Activated T-helper 2 cell treated with anti-CD3 and anti-CD28 coated beads, Interferon-gamma antibody, Interleukin-2, Interleukin-4, amounts not matched to agents 10 μg/mL and 5 μg/mL and 100 μg/mL, durations not matched to agents 14 hours and 24 hours and 36 hours (primary cell): ENCODE measurements around the gene COX6B2. TPM values are rescaled to one million over a fixed set of nuclear protein-coding genes. Genes with fewer than 3 reads are reported as not detected.
"Not testable (repeated sequence)": the region's sequence is repeated elsewhere in the genome, so short reads cannot be mapped to it uniquely, and the experiment has no call there.

Source experiments
- DNase-seq: peaks from one replicate; pipeline ENCODE4 v3.0.0; 2021; ENCODE audit warnings: low spot score
- H3K27ac Mint-ChIP-seq: one replicate; pipeline ENCODE4 v1.8.0; 2021; ENCODE audit warnings: mixed read lengths
- H3K27me3 Mint-ChIP-seq: one replicate; pipeline ENCODE4 v1.8.0; 2021; ENCODE audit warnings: low read depth, mixed read lengths
- H3K36me3 Mint-ChIP-seq: one replicate; pipeline ENCODE4 v1.8.0; 2021; ENCODE audit warnings: low read depth, mixed read lengths
- H3K4me1 Mint-ChIP-seq: one replicate; pipeline ENCODE4 v1.8.0; 2021; ENCODE audit warnings: low read depth, mixed read lengths
- H3K4me3 Mint-ChIP-seq: one replicate; pipeline ENCODE4 v1.8.0; 2021; ENCODE audit warnings: low read depth, mild to moderate bottlenecking, moderate library complexity, mixed read lengths
- H3K9me3 Mint-ChIP-seq: one replicate; pipeline ENCODE4 v1.8.0; 2021; ENCODE audit warnings: mixed read lengths
- intact Hi-C: fragments of 100-400 bp; cut with micrococcal nuclease; formaldehyde crosslinking; loops from one replicate; pipeline ENCODE4 v1.15.1; 2023
- total RNA-seq: library from RNA; stranded (reverse); gene quantifications from 2 replicates; pipeline ENCODE4 v1.2.3, GENCODE V29; 2022

The COX6B2 gene
- total RNA-seq, 1 donor from 2014 or later = 1.8 TPM

DNA sequence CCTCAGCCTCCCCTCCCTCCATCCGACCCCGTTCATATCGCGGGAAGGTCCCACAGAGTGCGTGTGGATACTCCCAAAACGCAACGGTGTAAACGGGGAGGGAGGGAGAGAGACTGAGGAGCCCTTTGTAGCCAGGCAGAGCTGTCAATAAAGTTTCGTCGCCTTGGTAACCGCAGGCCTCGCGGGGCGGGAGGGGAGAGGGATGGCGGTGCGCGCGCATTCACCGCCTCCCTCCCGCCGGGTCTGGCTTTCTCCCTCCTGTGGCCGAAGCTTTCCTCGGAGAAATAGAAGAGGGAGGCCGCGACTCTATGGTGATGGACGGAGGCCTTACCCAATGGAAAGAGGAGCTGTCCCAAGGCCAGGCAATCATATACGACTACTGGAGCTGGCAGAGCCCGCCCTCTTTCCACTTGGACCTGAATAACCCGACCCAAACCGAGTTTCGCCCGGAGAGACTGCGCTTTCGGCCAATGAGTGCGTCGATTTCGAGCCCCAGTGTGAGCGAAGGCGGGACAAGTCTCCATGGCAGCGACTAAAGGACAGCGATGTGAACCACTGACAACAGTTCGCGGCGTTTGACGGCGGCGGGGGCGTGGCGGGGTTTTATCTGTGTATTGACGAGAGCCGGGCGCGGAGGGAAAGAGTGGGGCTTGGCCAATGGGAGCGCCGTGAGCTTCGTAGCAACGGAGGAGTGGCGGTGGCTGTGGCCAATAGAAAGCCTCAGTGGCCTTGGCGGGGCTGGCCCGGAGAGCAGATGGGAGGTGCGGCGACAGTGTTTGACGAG is 15.2 kb downstream of the COX6B2 start, which contains the start of gene KMT5C:
TSS of gene KMT5C (plus strand) at position 772 of the 784 bp plus-strand sequence. CDS start 2,061 bp downstream, outside the sequence.
- H3K9me3 Mint-ChIP-seq = no peaks in the 10 kb centered on the region
- peaks cover 2% of the 10 kb centered on the region for H3K27me3 Mint-ChIP-seq
- H3K4me1 Mint-ChIP-seq = peaks cover 14% of the 10 kb centered on the region
- DNase-seq = peak; percentile 100
- peak within 1 kb of the TSS; percentile 93 for H3K4me3 Mint-ChIP-seq
- H3K27ac Mint-ChIP-seq = peak within 1 kb of the TSS; percentile 95
- intact Hi-C loops = loop anchor here (1.0 to 5.0 kb wide), 7 partner anchors 38 to 877 kb away; partner anchors contain the start of genes FIZ1, HSPBP1, LENG9 and PPP6R1
- peaks cover 14% of the 10 kb centered on the region for H3K36me3 Mint-ChIP-seq

GRCh38 chr19:55336101-55336500 is 18.4 kb downstream of the COX6B2 start:
- no peak overlapping the region for H3K27ac Mint-ChIP-seq
- DNase-seq = no peak
- peaks cover 7% of the 10 kb centered on the region for H3K27me3 Mint-ChIP-seq
- H3K9me3 Mint-ChIP-seq = no peaks in the 10 kb centered on the region
- no peak overlapping the region for H3K4me3 Mint-ChIP-seq
- H3K36me3 Mint-ChIP-seq = no peaks in the 10 kb centered on the region
- H3K4me1 Mint-ChIP-seq = peaks cover 11% of the 10 kb centered on the region
- intact Hi-C loops = loop anchor here (5.0 kb wide), 1 partner anchor 874 kb away; the partner anchor contains the start of gene LENG9

DNA sequence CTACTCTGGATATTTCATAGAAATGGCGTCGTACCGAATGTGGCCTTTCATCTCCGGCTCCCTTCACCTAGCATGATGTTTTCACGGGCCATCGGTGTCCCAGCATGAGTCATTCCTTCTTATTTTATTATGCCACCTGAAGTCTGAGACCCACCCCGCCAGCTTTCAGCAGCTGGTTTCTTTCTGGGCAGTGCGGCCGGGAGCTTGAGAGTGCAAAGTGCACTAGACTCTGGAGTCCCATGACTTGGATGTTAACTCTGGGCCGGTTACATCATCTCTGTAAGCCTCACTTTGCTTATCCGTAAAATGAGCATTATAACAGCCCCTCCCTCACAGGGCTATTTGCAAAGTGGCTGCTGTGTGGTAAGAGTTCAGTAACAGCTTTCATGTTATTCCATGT is 20.6 kb downstream of the COX6B2 start:
- peaks cover 7% of the 10 kb centered on the region for H3K27me3 Mint-ChIP-seq
- no peak for DNase-seq
- peaks cover 5% of the 10 kb centered on the region for H3K4me1 Mint-ChIP-seq
- intact Hi-C loops = no loop called here
- H3K4me3 Mint-ChIP-seq = no peak overlapping the region
- H3K9me3 Mint-ChIP-seq = no peaks in the 10 kb centered on the region
- H3K27ac Mint-ChIP-seq = no peak overlapping the region
- H3K36me3 Mint-ChIP-seq = no peaks in the 10 kb centered on the region

- intact Hi-C loops, H3K27me3 Mint-ChIP-seq, H3K9me3 Mint-ChIP-seq, H3K4me1 Mint-ChIP-seq, H3K4me3 Mint-ChIP-seq, DNase-seq, H3K36me3 Mint-ChIP-seq, H3K27ac Mint-ChIP-seq: not testable (repeated sequence)
Measured at GRCh38 chr19:55329791-55330190, 24.7 kb downstream of the COX6B2 start.

DNA sequence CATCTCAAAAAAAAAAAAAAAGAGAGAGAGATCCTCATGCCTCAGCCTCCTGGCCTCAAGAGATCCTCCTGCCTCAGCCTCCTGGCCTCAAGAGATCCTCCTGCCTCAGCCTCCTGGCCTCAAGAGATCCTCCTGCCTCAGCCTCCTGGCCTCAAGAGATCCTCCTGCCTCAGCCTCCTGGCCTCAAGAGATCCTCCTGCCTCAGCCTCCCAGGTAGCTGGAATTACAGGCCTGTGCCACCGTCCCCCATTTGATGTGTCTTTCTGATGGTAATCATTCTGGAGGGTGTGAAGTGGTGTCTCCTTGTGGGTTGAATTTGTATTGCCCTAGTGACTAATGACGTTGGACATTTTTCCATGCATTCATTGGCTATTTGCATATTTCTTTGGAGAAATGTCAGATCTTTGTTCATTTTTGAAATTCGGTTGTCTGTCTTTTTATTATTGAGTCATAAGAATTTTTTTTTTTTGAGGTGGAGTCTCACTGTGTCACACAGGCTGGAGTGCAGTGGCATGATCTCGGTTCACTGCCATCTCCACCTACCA is 25.7 kb downstream of the COX6B2 start:
- H3K36me3 Mint-ChIP-seq, H3K27ac Mint-ChIP-seq, intact Hi-C loops, H3K4me1 Mint-ChIP-seq, H3K9me3 Mint-ChIP-seq, H3K4me3 Mint-ChIP-seq, H3K27me3 Mint-ChIP-seq, DNase-seq: not testable (repeated sequence)

DNA sequence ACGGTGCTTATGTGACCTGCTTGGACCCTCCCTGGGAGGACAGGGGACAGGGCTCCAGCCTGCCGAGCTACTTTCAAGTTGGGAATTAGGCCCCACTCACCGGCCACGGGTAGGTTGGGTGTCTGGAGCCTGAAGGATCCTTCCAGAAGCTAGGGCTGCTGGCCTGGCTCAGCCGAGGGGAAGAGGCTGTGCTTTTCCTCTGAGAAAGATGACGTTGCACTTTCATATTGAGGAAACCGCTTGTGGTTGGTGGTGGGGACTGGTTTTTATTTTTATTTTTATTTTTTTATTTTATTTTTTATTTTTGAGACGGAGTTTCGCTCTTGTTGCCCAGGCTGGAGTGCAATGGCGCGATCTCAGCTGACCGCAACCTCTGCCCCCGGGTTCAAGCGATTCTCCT is 29.3 kb downstream of the COX6B2 start, which contains the start of gene TMEM150B:
TSS of gene TMEM150B (minus strand) at position 170 of the 400 bp plus-strand sequence. CDS start 4,305 bp downstream, outside the sequence.
- H3K36me3 Mint-ChIP-seq = no peaks in the 10 kb centered on the region
- H3K4me3 Mint-ChIP-seq = no peak within 1 kb of the TSS
- H3K27me3 Mint-ChIP-seq = peaks cover 7% of the 10 kb centered on the region
- intact Hi-C loops = no loop called here
- no peak within 1 kb of the TSS for H3K27ac Mint-ChIP-seq
- H3K9me3 Mint-ChIP-seq = no peaks in the 10 kb centered on the region
- H3K4me1 Mint-ChIP-seq = peaks cover 4% of the 10 kb centered on the region
- DNase-seq = no peak

DNA sequence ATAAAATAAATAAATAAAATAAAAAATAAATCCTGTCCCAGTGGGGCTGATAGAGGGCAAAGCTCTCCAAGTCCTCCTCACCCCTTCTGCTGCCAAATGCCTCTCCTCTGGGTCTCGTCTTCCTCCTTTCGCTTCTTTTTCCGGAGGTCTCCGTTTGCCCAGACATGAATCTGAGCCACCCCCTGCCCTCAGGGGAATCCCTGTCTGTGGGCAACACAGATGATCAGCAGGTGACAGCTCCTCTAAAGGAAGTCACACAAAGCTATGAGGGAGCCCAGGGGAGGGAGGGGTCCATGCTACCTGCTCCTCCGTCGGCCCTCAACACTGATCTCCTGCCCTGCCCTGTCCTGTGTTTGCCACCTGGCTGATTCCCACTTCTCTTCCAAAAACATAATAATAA is 29.9 kb downstream of the COX6B2 start:
- peaks cover 7% of the 10 kb centered on the region for H3K27me3 Mint-ChIP-seq
- intact Hi-C loops = no loop called here
- H3K9me3 Mint-ChIP-seq = no peaks in the 10 kb centered on the region
- H3K27ac Mint-ChIP-seq = no peak overlapping the region
- H3K4me1 Mint-ChIP-seq = peaks cover 4% of the 10 kb centered on the region
- H3K36me3 Mint-ChIP-seq = no peaks in the 10 kb centered on the region
- DNase-seq = no peak
- H3K4me3 Mint-ChIP-seq = no peak overlapping the region

GRCh38 chr19:55322204-55322885 is 32.2 kb downstream of the COX6B2 start:
- DNase-seq = no peak
- Mint-ChIP-seq H3K27me3 (peaks cover 6% of the 10 kb centered on the region), H3K27ac (no peak overlapping the region), H3K4me1 (peaks cover 4% of the 10 kb centered on the region), H3K4me3 (no peak overlapping the region), H3K36me3 (no peaks in the 10 kb centered on the region), H3K9me3 (no peaks in the 10 kb centered on the region)
- intact Hi-C loops = no loop called here

- Mint-ChIP-seq H3K27me3 (peaks cover 6% of the 10 kb centered on the region), H3K27ac (no peak overlapping the region), H3K4me1 (peaks cover 4% of the 10 kb centered on the region), H3K4me3 (no peak overlapping the region), H3K36me3 (no peaks in the 10 kb centered on the region), H3K9me3 (no peaks in the 10 kb centered on the region)
- intact Hi-C loops = no loop called here
- no peak for DNase-seq
Measured at GRCh38 chr19:55321466-55322137, 32.9 kb downstream of the COX6B2 start.

DNA sequence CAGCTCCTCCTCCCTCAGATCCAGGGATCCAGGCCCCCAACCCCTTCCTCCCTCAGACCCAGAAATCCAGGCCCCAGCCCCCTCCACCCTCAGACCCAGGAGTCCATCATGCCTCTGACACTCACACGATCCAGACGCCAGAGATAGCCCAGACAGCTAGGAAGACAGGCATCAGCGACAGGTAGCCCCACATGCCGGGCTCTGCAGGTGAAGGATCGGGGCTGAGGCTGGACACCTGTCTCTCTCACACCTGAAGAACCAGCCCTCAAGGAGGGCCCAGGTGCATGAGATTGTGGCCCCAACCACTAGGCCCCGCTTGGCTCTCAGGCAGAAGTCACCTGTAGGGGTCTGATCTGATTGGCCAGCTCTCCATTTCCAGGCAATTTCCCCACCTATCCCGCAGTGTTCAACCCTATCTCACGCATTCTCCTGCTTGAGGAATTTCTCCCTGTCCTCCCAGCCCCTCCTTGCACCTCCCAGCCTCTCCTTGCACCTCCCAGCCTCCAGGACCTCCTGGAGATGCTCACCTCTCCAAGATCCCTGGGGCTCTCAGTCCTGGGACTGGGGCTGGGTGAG is 33.6 kb downstream of the COX6B2 start:
- Mint-ChIP-seq H3K9me3 (no peaks in the 10 kb centered on the region), H3K27me3 (peaks cover 6% of the 10 kb centered on the region), H3K4me1 (peaks cover 4% of the 10 kb centered on the region), H3K4me3 (no peak overlapping the region), H3K36me3 (no peaks in the 10 kb centered on the region), H3K27ac (no peak overlapping the region)
- intact Hi-C loops = no loop called here
- no peak for DNase-seq

DNA sequence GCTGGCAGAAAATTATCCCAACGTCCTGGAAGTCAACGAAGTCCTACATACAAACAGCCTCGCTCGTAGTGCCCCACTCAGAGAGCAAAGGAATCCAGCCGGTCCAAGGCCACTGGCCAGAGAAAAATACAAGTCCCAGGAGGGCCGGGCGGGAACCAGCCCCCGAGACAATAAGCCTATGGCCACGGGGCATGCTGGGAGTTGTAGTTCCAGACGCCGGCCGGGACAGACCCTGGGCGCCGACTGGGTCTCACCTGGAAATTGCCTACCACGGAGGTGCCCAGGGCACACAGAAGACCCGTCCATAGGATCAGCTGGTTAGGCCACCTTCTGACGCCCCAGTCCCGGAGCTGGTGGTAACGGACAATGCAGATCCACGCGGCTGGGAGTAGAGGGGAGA is 34.7 kb downstream of the COX6B2 start:
- Mint-ChIP-seq H3K9me3 (no peaks in the 10 kb centered on the region), H3K27me3 (peaks cover 6% of the 10 kb centered on the region), H3K36me3 (no peaks in the 10 kb centered on the region), H3K4me3 (no peak overlapping the region), H3K4me1 (no peaks in the 10 kb centered on the region), H3K27ac (no peak overlapping the region)
- intact Hi-C loops = no loop called here
- no peak for DNase-seq

GRCh38 chr19:55316646-55317045 is 37.9 kb downstream of the COX6B2 start:
- H3K36me3 Mint-ChIP-seq = no peaks in the 10 kb centered on the region
- DNase-seq = no peak
- no peaks in the 10 kb centered on the region for H3K9me3 Mint-ChIP-seq
- no peaks in the 10 kb centered on the region for H3K4me1 Mint-ChIP-seq
- intact Hi-C loops = no loop called here
- H3K27ac Mint-ChIP-seq = no peak overlapping the region
- no peak overlapping the region for H3K4me3 Mint-ChIP-seq
- H3K27me3 Mint-ChIP-seq = no peaks in the 10 kb centered on the region
